CD14-positive monocyte (primary cell): ENCODE measurements around the gene DOCK10. TPM values are rescaled to one million over a fixed set of nuclear protein-coding genes. Genes with fewer than 3 reads are reported as not detected.

Experiments
- DNase-seq, 3 donors: peaks; one replicate each; pipeline ENCODE4 v3.0.0-alpha.2; 2011 to 2022
- H2AFZ ChIP-seq: 2 replicates; pipeline ENCODE4 v1.6.0; 2012; ENCODE audit warnings: mild to moderate bottlenecking, low read depth, low read length, inconsistent platforms; ENCODE audit not compliant: insufficient read depth, poor library complexity, severe bottlenecking
- H3K27ac ChIP-seq, 2 donors: 1 replicate in 1 of 2; 2 replicates in 1 of 2; pipeline ENCODE4 v1.5.1; 2012 to 2013; ENCODE audit warnings: low read length in 2 of 2, control low read depth in 1 of 2, inconsistent platforms in 1 of 2, low read depth in 1 of 2, mild to moderate bottlenecking in 1 of 2
- H3K27me3 ChIP-seq, 2 donors: one replicate each; pipeline versions ENCODE4 v1.6.0 to v1.6.1; 2011 to 2013; ENCODE audit warnings: low read length in 2 of 2; ENCODE audit not compliant: control insufficient read depth in 2 of 2, insufficient read depth in 2 of 2
- H3K36me3 ChIP-seq, 2 donors: replicated peaks in 1 of 2; 1 replicate in 1 of 2; 2 replicates in 1 of 2; pipeline versions ENCODE4 v1.5.1 to v1.6.1; 2012 to 2013; ENCODE audit warnings: low read length in 2 of 2, control low read depth in 1 of 2, inconsistent platforms in 1 of 2, mild to moderate bottlenecking in 1 of 2; ENCODE audit not compliant: insufficient read depth in 2 of 2, control insufficient read depth in 1 of 2
- H3K4me1 ChIP-seq, 2 donors: 1 replicate in 1 of 2; 2 replicates in 1 of 2; pipeline versions ENCODE4 v1.5.1 to v1.6.1; 2012 to 2013; ENCODE audit warnings: low read length in 2 of 2, control low read depth in 1 of 2, inconsistent platforms in 1 of 2, mild to moderate bottlenecking in 1 of 2, moderate library complexity in 1 of 2; ENCODE audit not compliant: insufficient read depth in 2 of 2, control insufficient read depth in 1 of 2
- H3K4me2 ChIP-seq: replicated peaks from 2 replicates; pipeline ENCODE3; 2012; ENCODE audit warnings: low read length, moderate library complexity, mild to moderate bottlenecking; ENCODE audit not compliant: poor library complexity, severe bottlenecking; ENCODE audit errors: extremely low read depth
- H3K4me3 ChIP-seq, 3 experiments: fragments of 200-600 bp in 1 of 3; sonication (generic) in 1 of 3; replicated peaks in 1 of 3; 1 replicate in 2 of 3; 2 replicates in 1 of 3; pipeline ENCODE4 v1.5.1; 2011 to 2013; ENCODE audit warnings: low read length in 3 of 3, mild to moderate bottlenecking in 3 of 3, control low read depth in 2 of 3, low read depth in 2 of 3, inconsistent platforms in 1 of 3, moderate library complexity in 1 of 3
- H3K79me2 ChIP-seq: 2 replicates; pipeline ENCODE4 v1.6.0; 2012; ENCODE audit warnings: mild to moderate bottlenecking, control low read depth, inconsistent platforms, low read length, moderate library complexity; ENCODE audit not compliant: insufficient read depth
- H3K9ac ChIP-seq: 2 replicates; pipeline ENCODE4 v1.6.0; 2017; ENCODE audit warnings: low read length, mild to moderate bottlenecking; ENCODE audit not compliant: insufficient read depth, poor library complexity, severe bottlenecking
- H3K9me3 ChIP-seq, 2 donors: replicated peaks in 1 of 2; 1 replicate in 1 of 2; 2 replicates in 1 of 2; pipeline versions ENCODE4 v1.5.1 to v1.6.1; 2012 to 2013; ENCODE audit warnings: low read length in 2 of 2, control low read depth in 1 of 2; ENCODE audit not compliant: control insufficient read depth in 1 of 2, insufficient read depth in 1 of 2
- H4K20me1 ChIP-seq: 2 replicates; pipeline ENCODE4 v1.6.0; 2012; ENCODE audit warnings: mild to moderate bottlenecking, low read length, control low read depth, moderate library complexity; ENCODE audit not compliant: insufficient read depth
- H3K27ac Mint-ChIP-seq, 7 donors: one replicate each; pipeline ENCODE4 v1.8.0; 2020; ENCODE audit warnings: mild to moderate bottlenecking in 7 of 7, mixed read lengths in 7 of 7, moderate library complexity in 6 of 7, inconsistent platforms in 2 of 7
- H3K27me3 Mint-ChIP-seq, 3 donors: one replicate each; pipeline ENCODE4 v1.8.0; 2021 to 2022; ENCODE audit warnings: low read depth in 3 of 3, mild to moderate bottlenecking in 3 of 3, mixed read lengths in 3 of 3, moderate library complexity in 3 of 3, inconsistent platforms in 1 of 3
- H3K36me3 Mint-ChIP-seq, 2 donors: one replicate each; pipeline ENCODE4 v1.8.0; 2020; ENCODE audit warnings: mixed read lengths in 2 of 2, inconsistent platforms in 1 of 2, mild to moderate bottlenecking in 1 of 2
- H3K4me1 Mint-ChIP-seq: one replicate; pipeline ENCODE4 v1.8.0; 2020; ENCODE audit warnings: mild to moderate bottlenecking, mixed read lengths
- H3K4me3 Mint-ChIP-seq, 2 donors: one replicate each; pipeline ENCODE4 v1.8.0; 2020; ENCODE audit warnings: mild to moderate bottlenecking in 2 of 2, mixed read lengths in 2 of 2, moderate library complexity in 1 of 2
- H3K9me3 Mint-ChIP-seq, 7 donors: one replicate each; pipeline ENCODE4 v1.8.0; 2020 to 2022; ENCODE audit warnings: mixed read lengths in 7 of 7, mild to moderate bottlenecking in 6 of 7, moderate library complexity in 6 of 7, inconsistent platforms in 2 of 7
- CTCF ChIP-seq: fragments of 200-600 bp; IDR thresholded peaks from one replicate; pipeline ENCODE4 v1.8.0; 2022; ENCODE audit warnings: antibody characterized with exemption, mild to moderate bottlenecking
- WGBS: methylation state at CpG from one replicate; pipeline ENCODE4 v1.1.5; 2013; ENCODE audit warnings: missing lambda C conversion rate; ENCODE audit not compliant: insufficient coverage; 5-methylcytosine and 5-hydroxymethylcytosine counted together
- intact Hi-C, 2 donors: fragments of 100-400 bp; cut with micrococcal nuclease; formaldehyde crosslinking; loops; one replicate each; pipeline versions ENCODE4 v1.15.0 to v1.15.1; 2023
- polyA plus RNA-seq, 3 donors: library from polyadenylated mRNA; depleted of rRNA in 1 of 3; unstranded in 2 of 3; stranded (reverse) in 1 of 3; fragments of 300-500 nt in 2 of 3; fragments of >200 nt in 1 of 3; fragmentation: Illumina TruSeq in 2 of 3; gene quantifications; 1 replicate in 2 of 3; 2 replicates in 1 of 3; pipeline ENCODE4 v1.2.3, GENCODE V29; 2012 to 2021

Gene DOCK10
- polyA plus RNA-seq, 3 donors, result 9.5 to 30.9 (median 16.5) TPM

- no peaks in the 10 kb centered on the region for H3K27me3 Mint-ChIP-seq
- Histone ChIP-seq H3K4me3 (no peak overlapping the region), H3K9ac (no peak overlapping the region), H3K36me3 (peaks cover 35 to 65% of the 10 kb centered on the region in 2 donors), H3K4me2 (no peak overlapping the region), H3K27ac (no peak overlapping the region), H2AFZ (no peak overlapping the region), H3K79me2 (no peaks in the 10 kb centered on the region), H3K27me3 (no peaks in the 10 kb centered on the region), H3K4me1 (no peaks in the 10 kb centered on the region), H3K9me3 (no peaks in the 10 kb centered on the region), H4K20me1 (no peaks in the 10 kb centered on the region)
- no CpG with 5 or more reads among the region's 1 CpG for WGBS
- DNase-seq, result no peak
- no peak for TF ChIP-seq CTCF
- H3K27ac Mint-ChIP-seq, result no peak overlapping the region
- H3K9me3 Mint-ChIP-seq, result peaks cover 0 to 6% (median 3%) of the 10 kb centered on the region in 7 donors
- H3K4me1 Mint-ChIP-seq, result no peaks in the 10 kb centered on the region
- peaks cover 55 to 73% of the 10 kb centered on the region in 2 donors for H3K36me3 Mint-ChIP-seq
- no peak overlapping the region for H3K4me3 Mint-ChIP-seq
- intact Hi-C loops, result no loop called here
Measured at GRCh38 chr2:224813578-224813977, 228.7 kb downstream of the DOCK10 start.

- WGBS, result 97% methylated on average over 5 of the region's 6 CpGs
Measured at GRCh38 chr2:224807153-224807964, 234.9 kb downstream of the DOCK10 start.

More at GRCh38 chr2:224807153-224807964, 234.9 kb downstream of the DOCK10 start:
- no peak overlapping the region for H2AFZ ChIP-seq
- H3K4me1 ChIP-seq, result no peaks in the 10 kb centered on the region
- Mint-ChIP-seq H3K36me3 (peaks cover 68 to 77% of the 10 kb centered on the region in 2 donors), H3K4me3 (no peak overlapping the region), H3K27ac (peak overlapping the region in 2 of 7 donors; percentile 1 to 4), H3K4me1 (no peaks in the 10 kb centered on the region), H3K27me3 (no peaks in the 10 kb centered on the region), H3K9me3 (peaks cover 0 to 3% (median 0%) of the 10 kb centered on the region in 7 donors)
- no peak overlapping the region for H3K27ac ChIP-seq
- no peak for DNase-seq
- H3K36me3 ChIP-seq, result peaks cover 62 to 73% of the 10 kb centered on the region in 2 donors
- intact Hi-C loops, result no loop called here
- no peak for TF ChIP-seq CTCF
- no peak overlapping the region for H3K4me2 ChIP-seq
- no peaks in the 10 kb centered on the region for H3K9me3 ChIP-seq
- no peak overlapping the region for H3K9ac ChIP-seq
- no peaks in the 10 kb centered on the region for H3K27me3 ChIP-seq
- no peak overlapping the region for H3K4me3 ChIP-seq
- no peaks in the 10 kb centered on the region for H4K20me1 ChIP-seq
- no peaks in the 10 kb centered on the region for H3K79me2 ChIP-seq
